ENCODE results near the gene RNU5B-1. TPM values are rescaled to one million over a fixed set of nuclear protein-coding genes. Genes with fewer than 3 reads are reported as not detected.
"Not testable (repeated sequence)": the region's sequence is repeated elsewhere in the genome, so short reads cannot be mapped to it uniquely, and the experiment has no call there.

Gene RNU5B-1
- total and polyA plus RNA-seq, 9 of the 15 experiments (the other 6 are each of a cell fraction or from before 2014, with no cell fraction given): 14.2 TPM; not detected in 8

DNA sequence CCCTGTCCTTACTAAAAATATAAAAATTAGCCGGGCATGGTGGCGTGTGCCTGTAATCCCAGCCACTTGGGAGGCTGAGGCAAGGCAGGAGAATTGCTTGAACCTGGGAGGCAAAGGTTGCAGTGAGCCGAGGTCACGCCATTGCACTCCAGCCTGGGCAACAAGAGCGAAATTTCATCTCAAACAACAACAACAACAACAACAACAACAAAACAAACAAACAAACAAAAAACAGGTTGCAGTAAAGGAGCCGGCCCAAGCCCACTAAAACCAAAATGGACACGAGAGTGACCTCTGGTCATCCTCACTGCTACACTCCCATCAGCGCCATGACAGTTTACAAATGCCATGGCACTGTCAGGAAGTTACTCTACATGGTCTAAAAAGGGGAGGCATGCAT, 43.3 kb downstream of the RNU5B-1 start:
- ATAC-seq; H3K9ac ChIP-seq (ENCODE audit: insufficient read depth in 1 of 2, low read depth in 2 of 2, low read length in 2 of 2); H2AFZ ChIP-seq (ENCODE audit: low read depth, low read length); FAIRE-seq; in situ Hi-C loops (cut with MboI); H3K4me2 ChIP-seq (ENCODE audit: insufficient read depth, low read length); H4K20me1 ChIP-seq (replicated peaks; ENCODE audit: control insufficient read depth, insufficient read depth, low read length); CTCF ChIA-PET (ENCODE audit: low intra/inter-chr PET ratio); H3K9me3 ChIP-seq (replicated peaks; ENCODE audit: control insufficient read depth, insufficient read depth, low read depth, low read length); H3K4me1 ChIP-seq (replicated peaks in 1 of 2; ENCODE audit: control insufficient read depth in 2 of 2, insufficient read depth in 2 of 2, low read length in 2 of 2); H3K27ac ChIP-seq (ENCODE audit: extremely low read depth, low read depth, low read length); H3K9me1 ChIP-seq (ENCODE audit: control insufficient read depth, insufficient read depth, low read length); BruUV-seq (replicated peaks); DNase-seq (ENCODE audit: extremely low read depth in 1 of 4, low spot score in 3 of 4); intact Hi-C loops (cut with micrococcal nuclease); H3K4me3 ChIP-seq; H3K79me2 ChIP-seq (ENCODE audit: control insufficient read depth, insufficient read depth, low read length); POLR2A ChIA-PET; H3K36me3 ChIP-seq (ENCODE audit: control insufficient read depth, insufficient read depth, low read length): not testable (repeated sequence)
- peak in 1 of 3 experiments; percentile 50 for TF ChIP-seq YY1 (IDR thresholded peaks at IDR 0.05; ENCODE audit: borderline replicate concordance in 1 of 3, control insufficient read depth in 1 of 3, extremely low read depth in 1 of 3, insufficient read depth in 3 of 3, insufficient read length in 1 of 3, insufficient replicate concordance in 2 of 3, low read depth in 1 of 3, low read length in 2 of 3)
- 26% methylated on average over 8 of the region's 8 CpGs for WGBS (ENCODE audit: insufficient coverage, low coverage, missing lambda C conversion rate)
- H3K27me3 ChIP-seq (ENCODE audit: control insufficient read depth in 2 of 2, insufficient read depth in 2 of 2, low read length in 2 of 2): peaks cover 17 to 20% of the 10 kb centered on the region in 2 experiments; a peak in 3 of 5 replicates

DNA sequence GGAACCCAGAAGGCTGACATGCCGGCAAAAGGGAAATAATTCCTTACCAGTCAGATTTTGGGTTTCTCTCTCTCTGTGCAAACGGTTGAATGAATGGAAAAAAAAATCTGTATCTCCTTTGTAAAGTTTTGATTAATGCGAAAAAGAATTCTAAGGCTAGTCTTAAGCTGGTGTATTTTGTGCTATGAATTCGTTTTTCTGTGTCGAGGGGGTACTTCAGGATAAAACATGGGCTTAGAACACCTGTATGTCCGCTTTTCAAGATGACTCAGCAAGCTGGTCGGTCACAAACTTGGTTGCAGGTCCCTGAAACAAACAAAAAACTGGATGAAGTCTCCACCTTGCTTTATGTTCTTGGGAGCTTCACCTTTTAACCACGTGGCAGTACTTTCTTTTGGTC, 44.9 kb downstream of the RNU5B-1 start:
- CTCF ChIA-PET (ENCODE audit: low intra/inter-chr PET ratio): no interaction called here
- peak; percentile 19 for FAIRE-seq
- H3K9me3 ChIP-seq (replicated peaks; ENCODE audit: control insufficient read depth, insufficient read depth, low read depth, low read length): no peaks in the 10 kb centered on the region
- no peak overlapping the region for H3K4me2 ChIP-seq (ENCODE audit: insufficient read depth, low read length)
- H2AFZ ChIP-seq (ENCODE audit: low read depth, low read length): peak overlapping the region; percentile 17; the same call in 1 of the 2 replicates
- in situ Hi-C loops (cut with MboI): no loop called here
- POLR2A ChIA-PET: interaction anchor here (0.6 to 2.3 kb wide), 8 partner anchors 11 to 493 kb away, joined by 3 to 10 read pairs (median 4); partner anchors contain the start of gene RNU5B-1
- no peak overlapping the region for H3K27ac ChIP-seq (ENCODE audit: extremely low read depth, low read depth, low read length)
- BruUV-seq (replicated peaks): no TSS peak
- WGBS (ENCODE audit: insufficient coverage, low coverage, missing lambda C conversion rate): 10% methylated on average over 8 of the region's 8 CpGs
- no peaks in the 10 kb centered on the region for H3K9me1 ChIP-seq (ENCODE audit: control insufficient read depth, insufficient read depth, low read length)
- no peak for DNase-seq (ENCODE audit: extremely low read depth in 1 of 4, low spot score in 3 of 4)
- no peaks in the 10 kb centered on the region for H3K4me1 ChIP-seq (replicated peaks in 1 of 2; ENCODE audit: control insufficient read depth in 2 of 2, insufficient read depth in 2 of 2, low read length in 2 of 2)
- no peaks in the 10 kb centered on the region for H3K79me2 ChIP-seq (ENCODE audit: control insufficient read depth, insufficient read depth, low read length)
- no peaks in the 10 kb centered on the region for H3K36me3 ChIP-seq (ENCODE audit: control insufficient read depth, insufficient read depth, low read length)
- H3K4me3 ChIP-seq: no peak overlapping the region
- H3K27me3 ChIP-seq (ENCODE audit: control insufficient read depth in 2 of 2, insufficient read depth in 2 of 2, low read length in 2 of 2): peaks cover 8 to 10% of the 10 kb centered on the region in 2 experiments; a peak in 2 of 5 replicates
- intact Hi-C loops (cut with micrococcal nuclease): no loop called here
- peaks cover 4% of the 10 kb centered on the region; the same call in 1 of the 2 replicates for H4K20me1 ChIP-seq (replicated peaks; ENCODE audit: control insufficient read depth, insufficient read depth, low read length)
- H3K9ac ChIP-seq (ENCODE audit: insufficient read depth in 1 of 2, low read depth in 2 of 2, low read length in 2 of 2): no peak overlapping the region
- ATAC-seq: no peak
- no peak for TF ChIP-seq ARHGAP35 (IDR thresholded peaks at IDR 0.05; ENCODE audit: partially characterized antibody)
- TF ChIP-seq GATA2 (CRISPR knock-in tag; IDR thresholded peaks at IDR 0.05): no peak
- TF ChIP-seq FUS (optimal IDR thresholded peaks at IDR 0.05; ENCODE audit: low read depth, low read length): no peak
- TF ChIP-seq PHB2 (IDR thresholded peaks at IDR 0.05; ENCODE audit: low read depth): no peak
- TF ChIP-seq NCOR1 (IDR thresholded peaks at IDR 0.05): no peak
- no peak for TF ChIP-seq LCOR (CRISPR knock-in tag; IDR thresholded peaks at IDR 0.05)
- no peak for TF ChIP-seq HCFC1 (IDR thresholded peaks at IDR 0.05; ENCODE audit: low read depth, low read length)
- TF ChIP-seq KDM2B (CRISPR knock-in tag; IDR thresholded peaks at IDR 0.05): no peak
- peak; percentile 76 for TF ChIP-seq C11orf30 (IDR thresholded peaks at IDR 0.05; ENCODE audit: low read depth)
- TF ChIP-seq ZNF134 (CRISPR knock-in tag; conservative IDR thresholded peaks at IDR 0.05): no peak
- peak; percentile 68 for TF ChIP-seq ZNF316 (IDR thresholded peaks at IDR 0.05)
- TF ChIP-seq, protein P1, sequence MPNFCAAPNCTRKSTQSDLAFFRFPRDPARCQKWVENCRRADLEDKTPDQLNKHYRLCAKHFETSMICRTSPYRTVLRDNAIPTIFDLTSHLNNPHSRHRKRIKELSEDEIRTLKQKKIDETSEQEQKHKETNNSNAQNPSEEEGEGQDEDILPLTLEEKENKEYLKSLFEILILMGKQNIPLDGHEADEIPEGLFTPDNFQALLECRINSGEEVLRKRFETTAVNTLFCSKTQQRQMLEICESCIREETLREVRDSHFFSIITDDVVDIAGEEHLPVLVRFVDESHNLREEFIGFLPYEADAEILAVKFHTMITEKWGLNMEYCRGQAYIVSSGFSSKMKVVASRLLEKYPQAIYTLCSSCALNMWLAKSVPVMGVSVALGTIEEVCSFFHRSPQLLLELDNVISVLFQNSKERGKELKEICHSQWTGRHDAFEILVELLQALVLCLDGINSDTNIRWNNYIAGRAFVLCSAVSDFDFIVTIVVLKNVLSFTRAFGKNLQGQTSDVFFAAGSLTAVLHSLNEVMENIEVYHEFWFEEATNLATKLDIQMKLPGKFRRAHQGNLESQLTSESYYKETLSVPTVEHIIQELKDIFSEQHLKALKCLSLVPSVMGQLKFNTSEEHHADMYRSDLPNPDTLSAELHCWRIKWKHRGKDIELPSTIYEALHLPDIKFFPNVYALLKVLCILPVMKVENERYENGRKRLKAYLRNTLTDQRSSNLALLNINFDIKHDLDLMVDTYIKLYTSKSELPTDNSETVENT (CRISPR knock-in tag; IDR thresholded peaks at IDR 0.05): no peak
- no peak for TF ChIP-seq SUPT5H (IDR thresholded peaks at IDR 0.05)
- TF ChIP-seq CSDE1 (IDR thresholded peaks at IDR 0.05): no peak
- TF ChIP-seq CREM (IDR thresholded peaks at IDR 0.05; ENCODE audit: low read depth): no peak
- TF ChIP-seq RCOR1 (IDR thresholded peaks at IDR 0.05; ENCODE audit: borderline replicate concordance in 1 of 2, low read depth in 2 of 2, low read length in 2 of 2): no peak

Data from K562 (cell line).